K562 (cell line): ENCODE measurements around the gene NEB.

Experiments used
- CTCF ChIP-seq, 3 experiments: IDR thresholded peaks in 2 of 3; conservative IDR thresholded peaks in 1 of 3; 2 replicates each; pipeline ENCODE4 v1.5.1; 2011 to 2012; ENCODE audit warnings: low read length in 3 of 3, mild to moderate bottlenecking in 3 of 3, control low read depth in 2 of 3, improper control_type of control experiment in 1 of 3, inconsistent platforms in 1 of 3, low read depth in 1 of 3, mixed read lengths in 1 of 3, moderate library complexity in 1 of 3; ENCODE audit not compliant: insufficient read depth in 2 of 3
- HDGF ChIP-seq: fragments of 450-650 bp; IDR thresholded peaks from 2 replicates; pipeline ENCODE4 v1.6.1; 2016
- SIN3A ChIP-seq, 2 experiments: fragments of 150-350 bp in 1 of 2; IDR thresholded peaks; 2 replicates each; pipeline ENCODE4 v1.6.1; 2011 to 2016; ENCODE audit warnings: borderline replicate concordance in 2 of 2, low read depth in 2 of 2, low read length in 2 of 2, mild to moderate bottlenecking in 2 of 2, moderate library complexity in 2 of 2; ENCODE audit not compliant: control insufficient read depth in 1 of 2
- SMAD4 ChIP-seq: fragments of 250-450 bp; sonication (Bioruptor Pico); conservative IDR thresholded peaks from 2 replicates; pipeline ENCODE4 v1.8.0; 2021; ENCODE audit warnings: inconsistent platforms, mild to moderate bottlenecking, moderate library complexity
- THRB ChIP-seq: fragments of 450-650 bp; formaldehyde crosslinking; conservative IDR thresholded peaks from 2 replicates; pipeline ENCODE4 v1.4.0; 2022; ENCODE audit warnings: mild to moderate bottlenecking, missing genetic modification characterization

GRCh38 chr2:151478011-151478410, 256.3 kb downstream of the NEB start:
- no peak for TF ChIP-seq SIN3A (IDR thresholded peaks at IDR 0.05; ENCODE audit: borderline replicate concordance in 2 of 2, control insufficient read depth in 1 of 2, low read depth in 2 of 2, low read length in 2 of 2)
- no peak for TF ChIP-seq HDGF
- TF ChIP-seq SMAD4, result no peak
- no peak for TF ChIP-seq CTCF (IDR thresholded peaks at IDR 0.05 in 2 of 3, conservative IDR thresholded peaks at IDR 0.05 in 1 of 3; ENCODE audit: insufficient read depth in 2 of 3, low read depth in 1 of 3, low read length in 3 of 3)
- no peak for TF ChIP-seq THRB (CRISPR knock-in tag)
